Activated CD8-positive, alpha-beta T cell treated with anti-CD3 and anti-CD28 coated beads for 36 hours (primary cell): ENCODE measurements around the gene NRF1. TPM values are rescaled to one million over a fixed set of nuclear protein-coding genes. Genes with fewer than 3 reads are reported as not detected.
A peak's percentile ranks its signal among the peaks of the same experiment; 100 is the strongest.
"Not testable (repeated sequence)": the region's sequence is repeated elsewhere in the genome, so short reads cannot be mapped to it uniquely, and the experiment has no call there.

Experiments
- ATAC-seq: fragments of 200-7000 bp; cut with Tn5 transposase; one replicate; pipeline ENCODE4 v1.10.0; 2021; ENCODE audit warnings: mild to moderate bottlenecking, moderate library complexity
- CTCF ChIA-PET: fragments of 350-600 bp; sonication (Branson Sonifier 250); formaldehyde crosslinking; loops from one replicate; lab custom pipeline; 2021; ENCODE audit warnings: antibody characterized with exemption; lab: Charles Lee
- POLR2A ChIA-PET: fragments of 350-600 bp; sonication (Branson Sonifier 250); formaldehyde crosslinking; loops from one replicate; lab custom pipeline; 2021; ENCODE audit warnings: antibody characterized with exemption; lab: Charles Lee
- DNase-seq: peaks from one replicate; pipeline ENCODE4 v3.0.0-alpha.2; 2020
- H3K27ac Mint-ChIP-seq: one replicate; pipeline ENCODE4 v1.8.0; 2021; ENCODE audit warnings: mild to moderate bottlenecking, mixed read lengths
- H3K27me3 Mint-ChIP-seq: one replicate; pipeline ENCODE4 v1.8.0; 2021; ENCODE audit warnings: mixed read lengths
- H3K36me3 Mint-ChIP-seq: one replicate; pipeline ENCODE4 v1.8.0; 2021; ENCODE audit warnings: low read depth, mixed read lengths
- H3K4me1 Mint-ChIP-seq: one replicate; pipeline ENCODE4 v1.8.0; 2021; ENCODE audit warnings: low read depth, mixed read lengths
- H3K4me3 Mint-ChIP-seq: one replicate; pipeline ENCODE4 v1.8.0; 2021; ENCODE audit warnings: mild to moderate bottlenecking, moderate library complexity, mixed read lengths
- H3K9me3 Mint-ChIP-seq: one replicate; pipeline ENCODE4 v1.8.0; 2021; ENCODE audit warnings: mixed read lengths
- CTCF ChIP-seq: fragments of 200-600 bp; IDR thresholded peaks from one replicate; pipeline ENCODE4 v1.8.0; 2022; ENCODE audit warnings: antibody characterized with exemption, mild to moderate bottlenecking
- intact Hi-C: fragments of 100-400 bp; cut with micrococcal nuclease; formaldehyde crosslinking; loops from one replicate; pipeline ENCODE4 v1.10.0; 2022
- total RNA-seq, 2 experiments: library from RNA; stranded (reverse); gene quantifications; one replicate each; pipeline ENCODE4 v1.2.3, GENCODE V29; 2021

The NRF1 gene
- total RNA-seq, 2 experiments from 2014 or later: 23.3 to 23.9 TPM

DNA sequence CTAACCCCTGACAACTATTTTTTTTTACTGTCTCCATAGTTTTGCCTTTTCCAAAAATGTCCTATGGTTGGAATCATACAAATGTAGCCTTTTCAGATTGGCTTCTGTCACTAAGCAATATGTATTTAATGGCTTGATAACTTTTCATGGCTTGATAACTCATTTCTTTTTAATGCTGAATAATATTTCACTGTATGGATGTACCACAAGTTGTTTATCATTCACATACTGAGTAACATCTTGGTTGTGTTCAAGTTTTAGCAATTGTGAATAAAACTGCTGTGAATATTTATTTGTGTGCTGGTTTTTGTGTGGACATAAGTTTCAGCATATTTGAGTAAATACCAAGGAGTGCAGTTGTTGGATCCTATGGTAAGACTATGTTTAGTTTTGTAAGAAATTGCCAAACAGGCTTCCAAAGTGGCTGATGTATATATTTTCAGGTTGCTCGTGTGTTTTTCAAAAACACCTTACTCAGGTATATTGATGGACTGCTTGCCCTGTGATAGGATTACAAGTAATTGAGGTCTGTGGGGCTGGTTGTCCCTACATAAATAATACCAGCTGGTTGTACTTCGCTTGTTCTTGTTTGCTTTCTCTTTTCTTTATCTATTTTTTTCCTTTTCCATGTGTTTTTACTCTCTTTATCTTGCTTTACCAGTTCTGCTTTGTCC lies 23.0 kb downstream of the NRF1 start:
- no peak for TF ChIP-seq CTCF
- ChIA-PET POLR2A (interaction anchor here (1.1 kb wide), 1 partner anchor 22 kb away, joined by 5 read pairs; no protein-coding TSS in a partner anchor), CTCF (interaction anchor here (0.6 to 2.0 kb wide), 19 partner anchors 9 to 267 kb away, joined by 3 to 19 read pairs (median 3); no protein-coding TSS in a partner anchor)
- Mint-ChIP-seq H3K27ac (no peak overlapping the region), H3K4me1 (peaks cover 46% of the 10 kb centered on the region), H3K9me3 (no peaks in the 10 kb centered on the region), H3K36me3 (peaks cover 3% of the 10 kb centered on the region), H3K4me3 (no peak overlapping the region), H3K27me3 (no peaks in the 10 kb centered on the region)
- intact Hi-C loops: loop anchor here (2.0 to 10.0 kb wide), 2 partner anchors 20 to 270 kb away; no protein-coding TSS in a partner anchor
- ATAC-seq (no peak), DNase-seq (no peak)

DNA sequence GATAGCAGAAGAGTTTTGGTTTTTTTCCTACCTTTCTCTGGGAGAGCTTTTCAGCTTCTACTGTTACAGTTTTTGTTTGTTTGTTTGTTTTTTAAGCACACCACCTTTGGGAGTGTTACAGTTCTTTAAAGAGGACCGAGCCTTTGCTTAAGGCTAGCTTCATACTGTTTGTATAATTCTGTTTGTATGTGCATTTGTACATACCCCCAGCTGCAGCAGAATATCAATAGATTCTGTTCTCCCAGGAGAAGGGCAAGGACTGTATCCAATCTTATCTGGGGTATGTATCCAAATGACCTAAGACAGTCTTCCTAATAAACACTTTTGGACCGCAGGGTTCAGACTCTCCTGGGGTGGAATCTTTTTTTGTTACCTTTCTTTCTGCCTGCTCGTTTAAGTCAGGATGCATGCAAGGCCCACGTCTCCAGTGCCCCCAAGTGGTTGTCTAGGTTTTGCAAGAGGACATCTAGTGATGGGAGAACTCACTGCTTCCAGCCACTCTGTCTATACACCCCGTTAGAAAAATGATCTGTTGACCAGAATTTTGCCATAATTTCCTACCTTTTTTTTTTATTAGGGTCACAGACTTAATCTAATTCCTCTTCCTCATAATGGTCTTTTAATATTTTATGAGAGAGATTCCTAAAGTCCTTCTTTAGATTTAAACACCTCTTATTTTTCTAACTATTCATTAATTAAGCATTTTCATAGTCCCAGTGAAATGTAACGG lies 23.9 kb downstream of the NRF1 start:
- no peaks in the 10 kb centered on the region for H3K27me3 Mint-ChIP-seq
- CTCF ChIA-PET: interaction anchor here (0.6 to 2.0 kb wide), 19 partner anchors 8 to 268 kb away, joined by 3 to 19 read pairs (median 3); no protein-coding TSS in a partner anchor
- H3K4me3 Mint-ChIP-seq: no peak overlapping the region
- ATAC-seq (peak; percentile 98), DNase-seq (peak; percentile 87)
- H3K36me3 Mint-ChIP-seq: peaks cover 3% of the 10 kb centered on the region
- POLR2A ChIA-PET: interaction anchor here (1.1 to 1.5 kb wide), 2 partner anchors 23 to 24 kb away, joined by 3 to 5 read pairs; partner anchors contain the start of gene NRF1
- peaks cover 46% of the 10 kb centered on the region for H3K4me1 Mint-ChIP-seq
- no peaks in the 10 kb centered on the region for H3K9me3 Mint-ChIP-seq
- intact Hi-C loops: loop anchor here (2.0 to 10.0 kb wide), 2 partner anchors 21 to 271 kb away; no protein-coding TSS in a partner anchor
- peak; percentile 89 for TF ChIP-seq CTCF
- H3K27ac Mint-ChIP-seq: no peak overlapping the region

- not testable (repeated sequence) for H3K9me3 Mint-ChIP-seq, H3K27ac Mint-ChIP-seq, DNase-seq, H3K4me3 Mint-ChIP-seq, H3K36me3 Mint-ChIP-seq, ATAC-seq, H3K27me3 Mint-ChIP-seq
- intact Hi-C loops: loop anchor here (10.0 kb wide), 1 partner anchor 271 kb away; no protein-coding TSS in a partner anchor
- peaks cover 49% of the 10 kb centered on the region for H3K4me1 Mint-ChIP-seq
- POLR2A ChIA-PET: interaction anchor here (0.7 to 1.5 kb wide), 3 partner anchors 9 to 1274 kb away, joined by 3 read pairs; partner anchors contain the start of gene NRF1
- CTCF ChIA-PET: interaction anchor here (0.8 to 2.7 kb wide), 7 partner anchors 12 to 268 kb away, joined by 3 to 15 read pairs (median 4); partner anchors contain the start of gene NRF1
Observed at GRCh38 chr7:129636030-129636550, 24.6 kb downstream of the NRF1 start.

DNA sequence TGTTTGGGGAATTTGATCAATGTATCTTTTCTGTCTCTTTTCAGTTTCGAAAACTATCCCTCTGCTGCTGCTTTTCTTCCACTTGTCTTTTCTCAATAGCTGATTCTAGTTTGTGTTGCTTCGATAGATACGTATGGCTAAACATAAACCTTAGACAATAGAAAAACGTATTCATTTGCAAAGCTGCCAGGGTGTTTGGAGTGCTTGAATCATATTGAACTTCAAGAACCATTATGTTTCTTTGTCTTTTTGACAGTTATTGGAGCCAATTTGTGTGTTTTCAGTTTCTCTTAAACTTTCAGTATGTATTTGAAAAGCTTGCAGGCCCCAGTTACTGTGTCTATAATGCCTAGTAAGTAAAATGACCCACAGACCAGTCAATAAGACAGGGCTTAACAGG lies 25.1 kb downstream of the NRF1 start:
- intact Hi-C loops: loop anchor here (10.0 kb wide), 1 partner anchor 272 kb away; no protein-coding TSS in a partner anchor
- TF ChIP-seq CTCF: no peak
- Mint-ChIP-seq H3K27me3 (no peaks in the 10 kb centered on the region), H3K9me3 (no peaks in the 10 kb centered on the region), H3K36me3 (peaks cover 3% of the 10 kb centered on the region), H3K27ac (no peak overlapping the region), H3K4me1 (peaks cover 48% of the 10 kb centered on the region), H3K4me3 (no peak overlapping the region)
- CTCF ChIA-PET: interaction anchor here (0.8 to 2.7 kb wide), 9 partner anchors 13 to 269 kb away, joined by 3 to 15 read pairs (median 4); partner anchors contain the start of gene NRF1
- POLR2A ChIA-PET: interaction anchor here (0.7 to 1.5 kb wide), 3 partner anchors 9 to 1274 kb away, joined by 3 read pairs; partner anchors contain the start of gene NRF1
- ATAC-seq (no peak), DNase-seq (no peak)

GRCh38 chr7:129640400-129640799 lies 28.9 kb downstream of the NRF1 start:
- intact Hi-C loops: loop anchor here (10.0 kb wide), 1 partner anchor 374 kb away; no protein-coding TSS in a partner anchor
- ChIA-PET CTCF (interaction anchor here (0.8 to 2.1 kb wide), 6 partner anchors 18 to 273 kb away, joined by 3 to 8 read pairs (median 4); no protein-coding TSS in a partner anchor), POLR2A (interaction anchor here (1.6 kb wide), 1 partner anchor 28 kb away, joined by 4 read pairs; no protein-coding TSS in a partner anchor)
- DNase-seq (no peak), ATAC-seq (no peak)
- no peaks in the 10 kb centered on the region for H3K27me3 Mint-ChIP-seq
- no peak for TF ChIP-seq CTCF
- no peaks in the 10 kb centered on the region for H3K9me3 Mint-ChIP-seq
- no peak overlapping the region for H3K4me3 Mint-ChIP-seq
- peaks cover 52% of the 10 kb centered on the region for H3K4me1 Mint-ChIP-seq
- no peaks in the 10 kb centered on the region for H3K36me3 Mint-ChIP-seq
- no peak overlapping the region for H3K27ac Mint-ChIP-seq
